Fibroblast of villous mesenchyme (primary cell): Measurements from ENCODE around the gene GMPPA. TPM values are rescaled to one million over a fixed set of nuclear protein-coding genes. Genes with fewer than 3 reads are reported as not detected.

Source experiments
- DNase-seq: peaks from one replicate; pipeline ENCODE4 v3.0.0-alpha.2; 2010; ENCODE audit warnings: low read depth
- H3K4me3 ChIP-seq: 2 replicates; pipeline ENCODE4 v1.5.1; 2011; ENCODE audit warnings: low read depth, mild to moderate bottlenecking, low read length
- CTCF ChIP-seq: IDR thresholded peaks from 2 replicates; pipeline ENCODE4 v1.5.1; 2012; ENCODE audit warnings: low read depth, mild to moderate bottlenecking, low read length; ENCODE audit not compliant: insufficient read depth
- total RNA-seq: library from RNA; depleted of rRNA; stranded (reverse); fragments of >200 nt; gene quantifications from 2 replicates; pipeline ENCODE4 v1.2.3, GENCODE V29; 2012

Gene GMPPA
- total RNA-seq, 1 donor, result 60.9 TPM

- no peak for DNase-seq
- no peak for TF ChIP-seq CTCF
- H3K4me3 ChIP-seq, result no peak overlapping the region
Measured at GRCh38 chr2:219502618-219503017, 3.9 kb downstream of the GMPPA start.

- no peak for DNase-seq
- no peak overlapping the region for H3K4me3 ChIP-seq
- no peak for TF ChIP-seq CTCF
Measured at GRCh38 chr2:219505585-219505984, 6.9 kb downstream of the GMPPA start.

GRCh38 chr2:219506153-219506801 is 7.6 kb downstream of the GMPPA start:
- TF ChIP-seq CTCF, result no peak
- no peak for DNase-seq
- H3K4me3 ChIP-seq, result no peak overlapping the region

- H3K4me3 ChIP-seq, result no peak overlapping the region
- DNase-seq, result no peak
- TF ChIP-seq CTCF, result no peak
Measured at GRCh38 chr2:219506802-219507526, 8.3 kb downstream of the GMPPA start.

GRCh38 chr2:219507581-219508443 is 9.1 kb downstream of the GMPPA start:
- TF ChIP-seq CTCF, result no peak
- no peak overlapping the region for H3K4me3 ChIP-seq

GRCh38 chr2:219508444-219508734 is 9.7 kb downstream of the GMPPA start:
- DNase-seq, result no peak
- TF ChIP-seq CTCF, result no peak
- H3K4me3 ChIP-seq, result no peak overlapping the region

More at GRCh38 chr2:219507581-219508443, 9.1 kb downstream of the GMPPA start:
- no peak for DNase-seq
